GM18861 (cell line): ENCODE measurements around the gene ZAP70.
"Not testable (repeated sequence)": the region's sequence is repeated elsewhere in the genome, so short reads cannot be mapped to it uniquely, and the experiment has no call there.

Experiments used
- ATAC-seq: cut with Tn5 transposase; IDR thresholded peaks from one replicate; pipeline ENCODE4 v1.9.1; 2021; ENCODE audit not compliant: unreplicated experiment

ZAP70 gene

GRCh38 chr2:97713296-97714083, at the start of gene ZAP70:
ZAP70 (plus strand) TSS chr2:97713576; CDS start chr2:97724037, 10,461 bp downstream.
- no peak for ATAC-seq

- no peak for ATAC-seq
Observed at GRCh38 chr2:97663626-97663961, 49.8 kb upstream of the ZAP70 start.

- peak; percentile 90 for ATAC-seq
Observed at GRCh38 chr2:97663962-97664635, 49.3 kb upstream of the ZAP70 start, which contains the start of gene ACTR1B. ACTR1B (minus strand) TSS chr2:97664044; CDS start chr2:97663890, 154 bp downstream.

GRCh38 chr2:97664636-97664970, 48.8 kb upstream of the ZAP70 start:
- ATAC-seq = no peak

- no peak for ATAC-seq
Observed at GRCh38 chr2:97669448-97669847, 43.9 kb upstream of the ZAP70 start, which contains the start of gene C2orf92. C2orf92 (plus strand) TSS chr2:97669713; CDS start chr2:97669789, 76 bp downstream.

- ATAC-seq = no peak
Observed at GRCh38 chr2:97670471-97670870, 42.9 kb upstream of the ZAP70 start.

- ATAC-seq = no peak
Observed at GRCh38 chr2:97671526-97671925, 41.9 kb upstream of the ZAP70 start.

GRCh38 chr2:97672606-97673140, 40.7 kb upstream of the ZAP70 start:
- ATAC-seq = not testable (repeated sequence)

- no peak for ATAC-seq
Observed at GRCh38 chr2:97673182-97673914, 40.0 kb upstream of the ZAP70 start.

GRCh38 chr2:97673915-97674283, 39.5 kb upstream of the ZAP70 start:
- no peak for ATAC-seq

- no peak for ATAC-seq
Observed at GRCh38 chr2:97675430-97676113, 37.8 kb upstream of the ZAP70 start.

GRCh38 chr2:97676620-97677019, 36.8 kb upstream of the ZAP70 start:
- no peak for ATAC-seq

- ATAC-seq = no peak
Observed at GRCh38 chr2:97677480-97677879, 35.9 kb upstream of the ZAP70 start.

GRCh38 chr2:97678298-97678697, 35.1 kb upstream of the ZAP70 start:
- no peak for ATAC-seq

GRCh38 chr2:97687235-97687634, 26.1 kb upstream of the ZAP70 start:
- ATAC-seq = not testable (repeated sequence)

GRCh38 chr2:97688062-97688827, 25.1 kb upstream of the ZAP70 start:
- ATAC-seq = no peak

- ATAC-seq = no peak
Observed at GRCh38 chr2:97691166-97691565, 22.2 kb upstream of the ZAP70 start.

- ATAC-seq = no peak
Observed at GRCh38 chr2:97693476-97693875, 19.9 kb upstream of the ZAP70 start.

GRCh38 chr2:97695744-97696143, 17.6 kb upstream of the ZAP70 start:
- ATAC-seq = no peak
